Measurements from ENCODE around the gene FRMPD2. TPM values are rescaled to one million over a fixed set of nuclear protein-coding genes. Genes with fewer than 3 reads are reported as not detected.

The FRMPD2 gene, protein sequence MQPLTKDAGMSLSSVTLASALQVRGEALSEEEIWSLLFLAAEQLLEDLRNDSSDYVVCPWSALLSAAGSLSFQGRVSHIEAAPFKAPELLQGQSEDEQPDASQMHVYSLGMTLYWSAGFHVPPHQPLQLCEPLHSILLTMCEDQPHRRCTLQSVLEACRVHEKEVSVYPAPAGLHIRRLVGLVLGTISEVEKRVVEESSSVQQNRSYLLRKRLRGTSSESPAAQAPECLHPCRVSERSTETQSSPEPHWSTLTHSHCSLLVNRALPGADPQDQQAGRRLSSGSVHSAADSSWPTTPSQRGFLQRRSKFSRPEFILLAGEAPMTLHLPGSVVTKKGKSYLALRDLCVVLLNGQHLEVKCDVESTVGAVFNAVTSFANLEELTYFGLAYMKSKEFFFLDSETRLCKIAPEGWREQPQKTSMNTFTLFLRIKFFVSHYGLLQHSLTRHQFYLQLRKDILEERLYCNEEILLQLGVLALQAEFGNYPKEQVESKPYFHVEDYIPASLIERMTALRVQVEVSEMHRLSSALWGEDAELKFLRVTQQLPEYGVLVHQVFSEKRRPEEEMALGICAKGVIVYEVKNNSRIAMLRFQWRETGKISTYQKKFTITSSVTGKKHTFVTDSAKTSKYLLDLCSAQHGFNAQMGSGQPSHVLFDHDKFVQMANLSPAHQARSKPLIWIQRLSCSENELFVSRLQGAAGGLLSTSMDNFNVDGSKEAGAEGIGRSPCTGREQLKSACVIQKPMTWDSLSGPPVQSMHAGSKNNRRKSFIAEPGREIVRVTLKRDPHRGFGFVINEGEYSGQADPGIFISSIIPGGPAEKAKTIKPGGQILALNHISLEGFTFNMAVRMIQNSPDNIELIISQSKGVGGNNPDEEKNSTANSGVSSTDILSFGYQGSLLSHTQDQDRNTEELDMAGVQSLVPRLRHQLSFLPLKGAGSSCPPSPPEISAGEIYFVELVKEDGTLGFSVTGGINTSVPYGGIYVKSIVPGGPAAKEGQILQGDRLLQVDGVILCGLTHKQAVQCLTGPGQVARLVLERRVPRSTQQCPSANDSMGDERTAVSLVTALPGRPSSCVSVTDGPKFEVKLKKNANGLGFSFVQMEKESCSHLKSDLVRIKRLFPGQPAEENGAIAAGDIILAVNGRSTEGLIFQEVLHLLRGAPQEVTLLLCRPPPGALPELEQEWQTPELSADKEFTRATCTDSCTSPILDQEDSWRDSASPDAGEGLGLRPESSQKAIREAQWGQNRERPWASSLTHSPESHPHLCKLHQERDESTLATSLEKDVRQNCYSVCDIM (N-terminal part only)
- total RNA-seq, result not detected

DNA sequence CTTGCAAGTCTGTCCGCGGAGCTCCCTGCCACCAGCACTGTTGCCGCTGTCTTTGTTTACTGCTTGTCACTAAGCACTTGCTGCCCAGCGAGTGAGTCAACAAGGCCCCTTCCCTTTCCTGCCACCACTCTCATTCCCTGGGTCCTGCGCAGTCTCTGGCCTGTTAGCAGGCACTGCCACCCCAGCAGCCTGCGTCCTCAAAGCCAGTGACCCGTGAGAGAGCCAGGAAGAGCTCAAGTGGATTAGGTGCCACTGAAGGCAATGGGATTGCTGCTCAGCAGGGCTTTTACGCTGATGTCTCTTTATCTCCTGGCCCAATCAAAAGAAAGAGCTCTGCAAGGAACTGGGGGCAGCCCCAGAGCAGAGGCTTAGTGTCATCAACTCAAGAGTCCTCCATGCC, at the start of gene FRMPD2:
Gene FRMPD2, minus strand, starts transcription at position 61 of the 400 bp plus-strand sequence. CDS start 129 bp downstream, outside the sequence.
- Histone ChIP-seq H3K36me3 (no peaks in the 10 kb centered on the region), H3K27ac (no peak within 1 kb of the TSS), H3K4me1 (no peaks in the 10 kb centered on the region), H3K4me3 (no peak within 1 kb of the TSS), H3K9me3 (no peaks in the 10 kb centered on the region), H3K27me3 (no peaks in the 10 kb centered on the region)
- no peak for TF ChIP-seq CTCF (IDR thresholded peaks at IDR 0.05)
- intact Hi-C loops (cut with DNase I), result no loop called here
- no peak for DNase-seq (ENCODE audit: low spot score in 2 of 2)

DNA sequence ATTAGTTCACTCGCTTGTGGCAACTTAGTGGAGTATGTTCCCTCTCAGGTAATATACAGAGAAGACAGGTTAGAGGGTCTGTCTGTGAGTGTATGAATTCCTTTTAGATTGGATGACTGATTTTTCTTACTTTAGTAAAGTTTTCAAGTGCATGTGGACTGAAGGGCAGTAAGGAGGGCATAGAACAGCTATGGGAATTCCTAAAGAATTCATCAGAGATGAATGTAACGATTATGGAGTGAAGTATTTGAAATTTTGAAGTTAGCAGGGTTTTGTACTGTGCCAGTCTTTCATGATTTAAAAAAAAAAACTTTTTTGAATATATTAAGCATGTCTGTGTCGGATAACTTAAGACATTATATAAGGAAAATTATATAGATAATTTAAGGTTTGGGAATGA, 47.5 kb upstream of the FRMPD2 start:
- DNase-seq (ENCODE audit: low spot score in 2 of 2), result no peak
- intact Hi-C loops (cut with DNase I), result no loop called here
- no peak for TF ChIP-seq CTCF (IDR thresholded peaks at IDR 0.05)
- no peaks in the 10 kb centered on the region for H3K36me3 ChIP-seq
- H3K4me1 ChIP-seq, result no peaks in the 10 kb centered on the region
- no peaks in the 10 kb centered on the region for H3K9me3 ChIP-seq
- no peak overlapping the region for H3K4me3 ChIP-seq
- no peaks in the 10 kb centered on the region for H3K27me3 ChIP-seq
- H3K27ac ChIP-seq, result no peak overlapping the region

DNA sequence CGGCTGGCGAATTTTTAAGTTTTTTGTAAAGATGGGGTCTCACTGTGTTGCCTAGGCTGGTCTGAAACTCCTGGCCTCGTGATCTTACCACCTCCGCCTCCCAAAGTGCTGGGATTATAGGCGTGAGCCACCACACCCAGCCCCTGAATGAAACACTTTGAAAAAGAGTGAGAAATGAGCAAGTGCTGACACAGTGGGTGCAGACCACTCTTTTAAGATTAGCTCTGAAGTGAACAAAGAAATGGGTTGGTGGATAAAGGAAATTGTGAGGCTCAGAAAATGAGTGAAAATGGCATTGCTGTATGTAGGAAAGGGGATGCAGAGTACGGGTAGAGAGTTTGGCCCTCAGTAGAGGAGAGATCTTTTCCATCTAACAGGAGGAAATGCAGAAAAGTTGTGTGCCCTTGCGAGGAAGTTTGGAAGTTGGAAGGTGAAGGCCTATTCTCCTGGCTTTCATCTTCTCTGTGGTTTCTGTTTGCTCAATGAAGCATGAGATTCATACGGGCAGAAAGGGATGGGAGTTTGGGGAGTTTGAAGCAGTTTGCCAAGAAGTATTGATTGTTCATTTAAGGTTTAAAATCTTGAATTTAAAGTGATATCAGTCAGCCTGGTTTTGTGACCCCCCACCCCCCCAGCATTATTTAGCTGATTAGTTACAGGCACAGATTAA, 43.0 kb upstream of the FRMPD2 start:
- no peak overlapping the region for H3K4me3 ChIP-seq
- no peaks in the 10 kb centered on the region for H3K4me1 ChIP-seq
- TF ChIP-seq CTCF (IDR thresholded peaks at IDR 0.05), result no peak
- no peaks in the 10 kb centered on the region for H3K36me3 ChIP-seq
- H3K27ac ChIP-seq, result no peak overlapping the region
- no peak for DNase-seq (ENCODE audit: low spot score in 2 of 2)
- H3K27me3 ChIP-seq, result no peaks in the 10 kb centered on the region
- intact Hi-C loops (cut with DNase I), result no loop called here
- H3K9me3 ChIP-seq, result no peaks in the 10 kb centered on the region

- intact Hi-C loops (cut with DNase I), result no loop called here
Measured at GRCh38 chr10:48316236-48316635, 41.7 kb upstream of the FRMPD2 start.

More at GRCh38 chr10:48316236-48316635, 41.7 kb upstream of the FRMPD2 start:
- TF ChIP-seq CTCF (IDR thresholded peaks at IDR 0.05), result no peak
- no peak overlapping the region for H3K27ac ChIP-seq
- no peaks in the 10 kb centered on the region for H3K9me3 ChIP-seq
- no peak overlapping the region for H3K4me3 ChIP-seq
- H3K4me1 ChIP-seq, result no peaks in the 10 kb centered on the region
- no peaks in the 10 kb centered on the region for H3K27me3 ChIP-seq
- DNase-seq (ENCODE audit: low spot score in 2 of 2), result no peak
- H3K36me3 ChIP-seq, result no peaks in the 10 kb centered on the region

All from ascending aorta (tissue), 2 donors.